H9 (cell line): ENCODE data around the gene BEND7. TPM values are rescaled to one million over a fixed set of nuclear protein-coding genes. Genes with fewer than 3 reads are reported as not detected.

Source experiments
- DNase-seq: peaks from one replicate; pipeline ENCODE4 v3.0.0-alpha.2; 2017
- H2AFZ ChIP-seq: one replicate; pipeline ENCODE4 v1.6.1; 2013; ENCODE audit warnings: mild to moderate bottlenecking, low read length, control low read depth, moderate library complexity
- H2AK5ac ChIP-seq: 2 replicates; pipeline ENCODE4 v1.6.1; 2013; ENCODE audit warnings: low read length, control low read depth, mixed read lengths; ENCODE audit not compliant: insufficient read length
- H2BK120ac ChIP-seq: one replicate; pipeline ENCODE4 v1.6.1; 2013; ENCODE audit warnings: low read depth, mild to moderate bottlenecking, low read length, control low read depth, inconsistent platforms; ENCODE audit not compliant: poor library complexity, severe bottlenecking
- H2BK12ac ChIP-seq: 2 replicates; pipeline ENCODE4 v1.6.1; 2013; ENCODE audit warnings: low read length, control low read depth, mixed read lengths, low read depth; ENCODE audit not compliant: insufficient read length
- H2BK15ac ChIP-seq: 2 replicates; pipeline ENCODE4 v1.6.1; 2013; ENCODE audit warnings: low read depth, low read length, control low read depth
- H2BK20ac ChIP-seq: one replicate; pipeline ENCODE4 v1.6.1; 2013; ENCODE audit warnings: low read depth, mild to moderate bottlenecking, low read length, control low read depth, inconsistent platforms; ENCODE audit not compliant: poor library complexity, severe bottlenecking
- H2BK5ac ChIP-seq: 2 replicates; pipeline ENCODE4 v1.6.1; 2013; ENCODE audit warnings: low read length, control low read depth, mixed read lengths; ENCODE audit not compliant: insufficient read length
- H3K14ac ChIP-seq: 2 replicates; pipeline ENCODE4 v1.6.1; 2013; ENCODE audit warnings: low read length, control low read depth; ENCODE audit not compliant: insufficient read depth
- H3K18ac ChIP-seq: 2 replicates; pipeline ENCODE4 v1.6.1; 2013; ENCODE audit warnings: low read depth, mild to moderate bottlenecking, mixed read lengths, low read length, control low read depth; ENCODE audit not compliant: insufficient read length
- H3K23ac ChIP-seq: 2 replicates; pipeline ENCODE4 v1.6.1; 2013; ENCODE audit warnings: low read length, control low read depth, mixed read lengths, low read depth; ENCODE audit not compliant: insufficient read length
- H3K23me2 ChIP-seq: 2 replicates; pipeline ENCODE4 v1.6.1; 2013; ENCODE audit warnings: low read depth, mild to moderate bottlenecking, mixed read lengths, low read length, control low read depth; ENCODE audit not compliant: insufficient read length, poor library complexity, severe bottlenecking
- H3K27ac ChIP-seq: 2 replicates; pipeline ENCODE4 v1.5.1; 2013; ENCODE audit warnings: low read length, control low read depth, mixed read lengths, low read depth; ENCODE audit not compliant: insufficient read length
- H3K27me3 ChIP-seq: 2 replicates; pipeline ENCODE4 v1.6.1; 2013; ENCODE audit warnings: low read length, control low read depth, inconsistent platforms; ENCODE audit not compliant: insufficient read depth
- H3K4ac ChIP-seq: 2 replicates; pipeline ENCODE4 v1.6.1; 2013; ENCODE audit warnings: low read depth, mild to moderate bottlenecking, control low read depth, inconsistent platforms, low read length, moderate library complexity
- H3K4me1 ChIP-seq: 2 replicates; pipeline ENCODE4 v1.6.1; 2013; ENCODE audit warnings: low read length, control low read depth, inconsistent platforms; ENCODE audit not compliant: insufficient read depth
- H3K4me2 ChIP-seq: 2 replicates; pipeline ENCODE4 v1.6.1; 2013; ENCODE audit warnings: low read length, control low read depth, mixed read lengths; ENCODE audit not compliant: insufficient read length, insufficient read depth
- H3K56ac ChIP-seq: 2 replicates; pipeline ENCODE4 v1.6.1; 2013; ENCODE audit warnings: low read depth, mild to moderate bottlenecking, mixed read lengths, low read length, control low read depth; ENCODE audit not compliant: insufficient read length
- H3K79me1 ChIP-seq: 2 replicates; pipeline ENCODE4 v1.6.1; 2013; ENCODE audit warnings: low read depth, mild to moderate bottlenecking, moderate library complexity, low read length, control low read depth, inconsistent platforms; ENCODE audit not compliant: insufficient read depth, poor library complexity, severe bottlenecking
- H3K79me2 ChIP-seq: 2 replicates; pipeline ENCODE4 v1.6.1; 2013; ENCODE audit warnings: low read length, control low read depth, inconsistent platforms; ENCODE audit not compliant: insufficient read depth
- H3K9ac ChIP-seq: 2 replicates; pipeline ENCODE4 v1.6.1; 2013; ENCODE audit warnings: low read length, control low read depth, mixed read lengths; ENCODE audit not compliant: insufficient read length; ENCODE audit errors: extremely low read depth
- H3K9me3 ChIP-seq: one replicate; pipeline ENCODE4 v1.6.1; 2013; ENCODE audit warnings: low read depth, low read length, inconsistent platforms; ENCODE audit not compliant: control insufficient read depth
- H3T11ph ChIP-seq: one replicate; pipeline ENCODE4 v1.6.1; 2013; ENCODE audit warnings: mild to moderate bottlenecking, low read length, control low read depth, inconsistent platforms
- H4K20me1 ChIP-seq: one replicate; pipeline ENCODE4 v1.6.1; 2013; ENCODE audit not compliant: control insufficient read depth, insufficient read length, insufficient read depth
- H4K5ac ChIP-seq: 2 replicates; pipeline ENCODE4 v1.6.1; 2013; ENCODE audit warnings: low read depth, mild to moderate bottlenecking, mixed read lengths, low read length, control low read depth; ENCODE audit not compliant: insufficient read length
- H4K8ac ChIP-seq: replicated peaks from 2 replicates; pipeline ENCODE4 v1.6.1; 2013; ENCODE audit warnings: low read length, control low read depth, mixed read lengths, low read depth; ENCODE audit not compliant: insufficient read length
- H4K91ac ChIP-seq: 2 replicates; pipeline ENCODE4 v1.6.1; 2013; ENCODE audit warnings: low read depth, mild to moderate bottlenecking, moderate library complexity, mixed read lengths, low read length, control low read depth; ENCODE audit not compliant: insufficient read length
- H3K27ac Mint-ChIP-seq, 3 experiments: 2 replicates in 2 of 3; 3 replicates in 1 of 3; pipeline ENCODE4 v1.8.0; 2020 to 2021; ENCODE audit warnings: mixed read lengths in 3 of 3, mild to moderate bottlenecking in 1 of 3, moderate library complexity in 1 of 3
- H3K27me3 Mint-ChIP-seq: 2 replicates; pipeline ENCODE4 v1.8.0; 2021; ENCODE audit warnings: low read depth, mild to moderate bottlenecking, moderate library complexity, mixed read lengths
- H3K36me3 Mint-ChIP-seq, 3 experiments: 2 replicates in 2 of 3; 3 replicates in 1 of 3; pipeline ENCODE4 v1.8.0; 2020 to 2021; ENCODE audit warnings: low read depth in 3 of 3, mixed read lengths in 3 of 3; ENCODE audit not compliant: insufficient read depth in 1 of 3
- H3K4me1 Mint-ChIP-seq, 2 experiments: 2 replicates each; pipeline ENCODE4 v1.8.0; 2020; ENCODE audit warnings: mixed read lengths in 2 of 2
- H3K4me3 Mint-ChIP-seq, 2 experiments: 2 replicates in 1 of 2; 3 replicates in 1 of 2; pipeline ENCODE4 v1.8.0; 2020 to 2021; ENCODE audit warnings: mild to moderate bottlenecking in 2 of 2, mixed read lengths in 2 of 2, moderate library complexity in 1 of 2
- H3K9me3 Mint-ChIP-seq, 2 experiments: 2 replicates in 1 of 2; 3 replicates in 1 of 2; pipeline ENCODE4 v1.8.0; 2020; ENCODE audit warnings: mild to moderate bottlenecking in 2 of 2, mixed read lengths in 2 of 2, moderate library complexity in 1 of 2
- CTCF ChIP-seq: fragments of 200-600 bp; sonication (generic); conservative IDR thresholded peaks from 3 replicates; pipeline ENCODE4 v1.8.0; 2021; ENCODE audit warnings: antibody characterized with exemption, mild to moderate bottlenecking
- WGBS: extraction: QIAGEN DNeasy Blood & Tissue Kit; methylation state at CpG from one replicate; pipeline ENCODE4 v1.1.7; 2013; ENCODE audit warnings: missing lambda C conversion rate, low lambda C conversion rate, mixed read lengths; ENCODE audit not compliant: insufficient read length; ENCODE audit errors: extremely low coverage; 5-methylcytosine and 5-hydroxymethylcytosine counted together
- total RNA-seq: library from RNA; stranded (reverse); gene quantifications from 2 replicates; pipeline ENCODE4 v1.2.1, GENCODE V29; 2021

The BEND7 gene
- total RNA-seq, 1 experiment from 2014 or later: 17.7 TPM

DNA sequence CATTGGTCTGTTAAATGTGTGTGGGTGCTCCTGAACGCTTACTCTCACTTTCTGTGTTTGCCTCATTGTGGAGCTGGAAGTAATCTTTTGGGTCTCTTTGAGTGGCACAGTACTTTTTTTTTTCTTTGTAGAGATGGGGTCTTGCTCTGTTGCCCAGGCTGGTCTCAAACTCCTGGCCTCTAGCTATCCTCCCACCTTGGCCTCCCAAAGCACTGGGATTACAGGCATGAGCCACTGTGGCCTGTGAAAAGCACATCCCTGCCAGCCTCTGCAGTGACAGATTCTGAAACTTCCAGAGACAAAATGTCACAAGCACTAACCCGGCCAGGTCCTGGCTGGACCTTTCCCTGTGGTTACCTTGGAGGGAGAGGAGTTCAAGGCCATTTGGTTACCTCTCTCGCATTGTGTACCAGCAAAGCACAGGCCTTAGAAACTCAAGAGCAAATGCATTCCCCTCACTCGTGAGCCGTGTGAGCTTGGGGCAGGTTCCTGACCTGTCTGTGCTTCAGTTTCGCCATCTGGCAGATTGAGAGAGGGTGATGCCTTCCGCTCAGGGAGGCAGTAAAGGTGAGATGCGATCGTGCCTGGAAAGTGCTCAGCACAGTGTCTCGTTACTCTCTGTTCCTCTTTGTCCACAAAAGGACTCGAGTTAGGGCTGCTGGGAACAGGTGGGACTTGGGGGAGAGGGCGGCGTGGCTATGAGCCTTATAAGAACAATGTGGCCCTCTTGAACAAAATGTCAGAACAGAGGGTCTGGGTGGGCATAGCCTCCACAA lies 108.1 kb downstream of the BEND7 start:
- H3K36me3 Mint-ChIP-seq: no peaks in the 10 kb centered on the region
- Histone ChIP-seq H2BK12ac (no peak overlapping the region), H3K27me3 (no peaks in the 10 kb centered on the region), H2AK5ac (no peak overlapping the region), H4K8ac (no peak overlapping the region), H3K4me2 (no peak overlapping the region), H3K23ac (no peak overlapping the region), H2AFZ (no peak overlapping the region), H2BK20ac (no peak overlapping the region), H3K27ac (no peak overlapping the region), H3K79me1 (no peaks in the 10 kb centered on the region), H4K20me1 (no peaks in the 10 kb centered on the region), H3K79me2 (no peaks in the 10 kb centered on the region), H3K18ac (no peak overlapping the region), H4K5ac (no peak overlapping the region), H3K56ac (no peak overlapping the region), H2BK15ac (no peak overlapping the region), H3K14ac (no peak overlapping the region), H3K9ac (no peak overlapping the region), H4K91ac (no peak overlapping the region), H3T11ph (no peak overlapping the region), H3K4ac (no peak overlapping the region), H2BK5ac (no peak overlapping the region), H3K23me2 (no peaks in the 10 kb centered on the region), H3K4me1 (no peaks in the 10 kb centered on the region), H2BK120ac (no peak overlapping the region), H3K9me3 (no peaks in the 10 kb centered on the region)
- H3K4me1 Mint-ChIP-seq: no peaks in the 10 kb centered on the region
- TF ChIP-seq CTCF: no peak
- H3K27me3 Mint-ChIP-seq: peaks cover 1% of the 10 kb centered on the region; the same call in 1 of the 2 replicates
- no peak overlapping the region; a peak in 1 of 5 replicates for H3K4me3 Mint-ChIP-seq
- H3K9me3 Mint-ChIP-seq: peaks cover 0 to 2% of the 10 kb centered on the region in 2 experiments; a peak in 1 of 5 replicates
- no peak for DNase-seq
- H3K27ac Mint-ChIP-seq: 0 out of 7 replicates have a peak overlapping the region, but pooled peaks of 1 of the 3 experiments have one; percentile 25
- WGBS: no CpG with 5 or more reads among the region's 13 CpGs
